ENCODE results near the gene VAV3. TPM values are rescaled to one million over a fixed set of nuclear protein-coding genes. Genes with fewer than 3 reads are reported as not detected.

VAV3 gene
- total and polyA plus RNA-seq, 2 of the 8 experiments (the other 6 are each of a cell fraction or from before 2014, with no cell fraction given), result 2.9 to 7.9 TPM

- TF ChIP-seq TAF7 (optimal IDR thresholded peaks at IDR 0.05; ENCODE audit: borderline replicate concordance, low read depth, low read length), result no peak
- TF ChIP-seq BRCA1 (IDR thresholded peaks at IDR 0.05; ENCODE audit: low read depth, low read length), result no peak
- TF ChIP-seq SRF (IDR thresholded peaks at IDR 0.05; ENCODE audit: low read depth, low read length), result no peak
- TF ChIP-seq GABPA (IDR thresholded peaks at IDR 0.05; ENCODE audit: borderline replicate concordance, insufficient read depth, low read length), result no peak
- TF ChIP-seq POLR2AphosphoS5 (IDR thresholded peaks at IDR 0.05; ENCODE audit: low read depth, low read length), result no peak
These were observed 16.3 kb upstream of the VAV3 start (continued) for GRCh38 chr1:107981277-107981676.
